Natural killer cell (primary cell): Measurements from ENCODE around the gene ECHS1. TPM values are rescaled to one million over a fixed set of nuclear protein-coding genes. Genes with fewer than 3 reads are reported as not detected.

ENCODE experiments used
- ATAC-seq, 3 donors: fragments of 150-1000 bp in 2 of 3; fragments of 200-7000 bp in 1 of 3; cut with Tn5 transposase; 1 replicate in 1 of 3; 2 replicates in 2 of 3; pipeline ENCODE4 v1.10.0; 2021; ENCODE audit warnings: mild to moderate bottlenecking in 2 of 3, moderate library complexity in 2 of 3
- DNase-seq, 2 donors: peaks; one replicate each; pipeline versions ENCODE4 v3.0.0 to v3.0.0-alpha.2; 2013 to 2021; ENCODE audit warnings: mixed read lengths in 1 of 2
- H3K27ac ChIP-seq: one replicate; pipeline ENCODE4 v1.5.1; 2013; ENCODE audit warnings: mild to moderate bottlenecking, low read length
- H3K27me3 ChIP-seq: one replicate; pipeline ENCODE4 v1.6.1; 2013; ENCODE audit warnings: low read length; ENCODE audit not compliant: control insufficient read depth, insufficient read depth
- H3K36me3 ChIP-seq: one replicate; pipeline ENCODE4 v1.6.1; 2013; ENCODE audit warnings: low read length; ENCODE audit not compliant: control insufficient read depth, insufficient read depth
- H3K4me1 ChIP-seq: one replicate; pipeline ENCODE4 v1.6.1; 2013; ENCODE audit warnings: low read length; ENCODE audit not compliant: control insufficient read depth, insufficient read depth
- H3K4me3 ChIP-seq: one replicate; pipeline ENCODE4 v1.5.1; 2013; ENCODE audit warnings: low read length
- H3K9me3 ChIP-seq: one replicate; pipeline ENCODE4 v1.6.1; 2013; ENCODE audit warnings: low read length; ENCODE audit not compliant: control insufficient read depth, insufficient read depth
- H3K27ac Mint-ChIP-seq, 2 donors: one replicate each; pipeline ENCODE4 v1.8.0; 2022; ENCODE audit warnings: mild to moderate bottlenecking in 2 of 2, mixed read lengths in 2 of 2, moderate library complexity in 1 of 2
- H3K27me3 Mint-ChIP-seq, 2 donors: one replicate each; pipeline ENCODE4 v1.8.0; 2022; ENCODE audit warnings: low read depth in 2 of 2, mixed read lengths in 2 of 2
- H3K36me3 Mint-ChIP-seq: one replicate; pipeline ENCODE4 v1.8.0; 2022; ENCODE audit warnings: mixed read lengths
- H3K4me1 Mint-ChIP-seq, 2 donors: one replicate each; pipeline ENCODE4 v1.8.0; 2022; ENCODE audit warnings: mixed read lengths in 2 of 2
- H3K4me3 Mint-ChIP-seq: one replicate; pipeline ENCODE4 v1.8.0; 2022; ENCODE audit warnings: mild to moderate bottlenecking, moderate library complexity, mixed read lengths
- H3K9me3 Mint-ChIP-seq, 2 donors: one replicate each; pipeline ENCODE4 v1.8.0; 2022; ENCODE audit warnings: mixed read lengths in 2 of 2
- CTCF ChIP-seq: fragments of 200-600 bp; IDR thresholded peaks from one replicate; pipeline ENCODE4 v1.8.0; 2022; ENCODE audit warnings: antibody characterized with exemption
- WGBS: methylation state at CpG from one replicate; pipeline ENCODE4 v1.1.7; 2013; ENCODE audit warnings: missing lambda C conversion rate; ENCODE audit not compliant: insufficient coverage; 5-methylcytosine and 5-hydroxymethylcytosine counted together
- intact Hi-C: fragments of 100-400 bp; cut with micrococcal nuclease; formaldehyde crosslinking; loops from one replicate; pipeline ENCODE4 v1.14.2; 2022
- total RNA-seq, 4 donors: library from RNA; stranded (reverse); fragments of 120-200 nt in 1 of 4; gene quantifications; one replicate each; pipeline versions ENCODE4 v1.2.3 to v1.2.4, GENCODE V29; 2013 to 2022

Gene ECHS1
- total RNA-seq, 3 donors from 2014 or later (not counting 1 experiment from before 2014, with no cell fraction given), result 17.7 to 21.3 (median 19.9) TPM

- H3K4me3 Mint-ChIP-seq, result no peak overlapping the region
- H3K36me3 Mint-ChIP-seq, result no peaks in the 10 kb centered on the region
- H3K27ac Mint-ChIP-seq, result no peak overlapping the region
- no peak overlapping the region for H3K27ac ChIP-seq
- TF ChIP-seq CTCF, result no peak
- H3K27me3 Mint-ChIP-seq, result no peaks in the 10 kb centered on the region
- no peak overlapping the region for H3K4me3 ChIP-seq
- H3K36me3 ChIP-seq, result peaks cover 44% of the 10 kb centered on the region
- DNase-seq, result no peak
- no peaks in the 10 kb centered on the region for H3K4me1 Mint-ChIP-seq
- intact Hi-C loops, result no loop called here
- H3K4me1 ChIP-seq, result no peaks in the 10 kb centered on the region
- no peak for ATAC-seq
- WGBS, result 96% methylated on average over 13 of the region's 13 CpGs
- H3K9me3 Mint-ChIP-seq, result no peaks in the 10 kb centered on the region
- no peaks in the 10 kb centered on the region for H3K9me3 ChIP-seq
- H3K27me3 ChIP-seq, result no peaks in the 10 kb centered on the region
These were observed 6.4 kb downstream of the ECHS1 start for GRCh38 chr10:133366751-133367150.

GRCh38 chr10:133366130-133366478 is 7.0 kb downstream of the ECHS1 start:
- DNase-seq (no peak), ATAC-seq (no peak)
- TF ChIP-seq CTCF, result no peak
- Mint-ChIP-seq H3K36me3 (no peaks in the 10 kb centered on the region), H3K4me3 (no peak overlapping the region), H3K27ac (no peak overlapping the region), H3K4me1 (no peaks in the 10 kb centered on the region), H3K27me3 (no peaks in the 10 kb centered on the region), H3K9me3 (no peaks in the 10 kb centered on the region)
- H3K27me3 ChIP-seq, result no peaks in the 10 kb centered on the region
- H3K27ac ChIP-seq, result no peak overlapping the region
- no peak overlapping the region for H3K4me3 ChIP-seq
- intact Hi-C loops, result no loop called here
- peaks cover 44% of the 10 kb centered on the region for H3K36me3 ChIP-seq
- no peaks in the 10 kb centered on the region for H3K9me3 ChIP-seq
- no peaks in the 10 kb centered on the region for H3K4me1 ChIP-seq
- WGBS, result 91% methylated on average over 17 of the region's 17 CpGs

GRCh38 chr10:133365461-133366129 is 7.6 kb downstream of the ECHS1 start:
- H3K4me3 Mint-ChIP-seq, result no peak overlapping the region
- intact Hi-C loops, result no loop called here
- Histone ChIP-seq H3K9me3 (no peaks in the 10 kb centered on the region), H3K27ac (no peak overlapping the region), H3K4me3 (no peak overlapping the region), H3K27me3 (no peaks in the 10 kb centered on the region), H3K36me3 (peaks cover 44% of the 10 kb centered on the region), H3K4me1 (no peaks in the 10 kb centered on the region)
- H3K36me3 Mint-ChIP-seq, result no peaks in the 10 kb centered on the region
- no peak for DNase-seq
- H3K9me3 Mint-ChIP-seq, result no peaks in the 10 kb centered on the region
- no peak for ATAC-seq
- no peak for TF ChIP-seq CTCF
- 93% methylated on average over 13 of the region's 13 CpGs for WGBS
- H3K27me3 Mint-ChIP-seq, result no peaks in the 10 kb centered on the region
- no peak overlapping the region for H3K27ac Mint-ChIP-seq
- H3K4me1 Mint-ChIP-seq, result no peaks in the 10 kb centered on the region
